IMR-90 (cell line): Measurements from ENCODE around the gene C16orf90.

Experiments
- BHLHE40 ChIP-seq: fragments of 150-350 bp; IDR thresholded peaks from 2 replicates; pipeline ENCODE4 v1.6.1; 2016; ENCODE audit warnings: mild to moderate bottlenecking, low read depth, low read length
- CEBPB ChIP-seq: IDR thresholded peaks from 2 replicates; pipeline ENCODE4 v1.6.1; 2012; ENCODE audit warnings: low read depth, low read length, improper control_type of control experiment
- CHD1 ChIP-seq: IDR thresholded peaks from 2 replicates; pipeline ENCODE4 v1.6.1; 2012; ENCODE audit warnings: low read depth, low read length, improper control_type of control experiment
- ELK1 ChIP-seq: fragments of 150-350 bp; IDR thresholded peaks from 2 replicates; pipeline ENCODE4 v1.6.1; 2016; ENCODE audit warnings: low read depth, mild to moderate bottlenecking, low read length, moderate library complexity, borderline replicate concordance
- FOS ChIP-seq: fragments of 150-350 bp; IDR thresholded peaks from 2 replicates; pipeline ENCODE4 v1.6.1; 2016; ENCODE audit warnings: low read depth, low read length
- MAZ ChIP-seq: IDR thresholded peaks from 2 replicates; pipeline ENCODE4 v1.6.1; 2012; ENCODE audit warnings: low read depth, mild to moderate bottlenecking, low read length, improper control_type of control experiment, moderate library complexity, borderline replicate concordance
- MXI1 ChIP-seq: IDR thresholded peaks from 2 replicates; pipeline ENCODE4 v1.6.1; 2012; ENCODE audit warnings: low read depth, mild to moderate bottlenecking, low read length, moderate library complexity, borderline replicate concordance
- POLR2A ChIP-seq: IDR thresholded peaks from 2 replicates; pipeline ENCODE4 v1.6.1; 2012; ENCODE audit warnings: mild to moderate bottlenecking, low read depth, low read length
- RAD21 ChIP-seq: IDR thresholded peaks from 2 replicates; pipeline ENCODE4 v1.6.1; 2012; ENCODE audit warnings: low read length, improper control_type of control experiment
- RCOR1 ChIP-seq: IDR thresholded peaks from 2 replicates; pipeline ENCODE4 v1.6.1; 2012; ENCODE audit warnings: mild to moderate bottlenecking, low read length, improper control_type of control experiment; ENCODE audit not compliant: insufficient replicate concordance
- RFX5 ChIP-seq: IDR thresholded peaks from 2 replicates; pipeline ENCODE4 v1.8.0; 2012; ENCODE audit warnings: low read depth, mild to moderate bottlenecking, low read length, moderate library complexity
- SMC3 ChIP-seq: fragments of 150-350 bp; IDR thresholded peaks from 2 replicates; pipeline ENCODE4 v1.6.1; 2016; ENCODE audit warnings: low read depth, mild to moderate bottlenecking, antibody characterized with exemption, low read length, moderate library complexity
- TF ChIP-seq, protein P1 (sequence below): conservative IDR thresholded peaks from 2 replicates; pipeline ENCODE4 v1.5.1; 2012; ENCODE audit warnings: mild to moderate bottlenecking, low read depth, low read length, improper control_type of control experiment
- TF ChIP-seq, protein P2 (sequence below): fragments of 150-350 bp; IDR thresholded peaks from 2 replicates; pipeline ENCODE4 v1.6.1; 2017; ENCODE audit warnings: mild to moderate bottlenecking, antibody characterized with exemption, low read length, low read depth

DNA sequence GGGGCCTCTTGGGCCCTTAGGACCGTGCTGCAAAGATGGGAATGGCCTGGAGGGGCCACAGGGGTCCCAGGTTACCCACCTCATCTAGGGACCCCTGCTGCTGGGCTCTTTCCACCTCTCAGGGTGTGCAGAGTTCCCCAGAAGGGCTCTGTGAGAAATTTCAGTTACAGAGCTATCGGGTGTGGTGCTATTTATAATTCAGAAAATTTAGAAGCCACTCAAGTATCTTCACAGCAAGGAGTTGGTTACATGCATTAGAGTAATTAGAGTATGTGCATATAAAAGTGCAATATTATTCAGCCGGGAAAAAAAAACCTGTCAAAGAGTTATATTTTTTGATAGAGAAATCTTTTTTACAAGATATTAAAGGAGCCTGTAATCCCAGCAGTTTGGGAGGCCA, 18.9 kb downstream of the C16orf90 start:
- no peak for TF ChIP-seq MAZ
- TF ChIP-seq, protein P1, sequence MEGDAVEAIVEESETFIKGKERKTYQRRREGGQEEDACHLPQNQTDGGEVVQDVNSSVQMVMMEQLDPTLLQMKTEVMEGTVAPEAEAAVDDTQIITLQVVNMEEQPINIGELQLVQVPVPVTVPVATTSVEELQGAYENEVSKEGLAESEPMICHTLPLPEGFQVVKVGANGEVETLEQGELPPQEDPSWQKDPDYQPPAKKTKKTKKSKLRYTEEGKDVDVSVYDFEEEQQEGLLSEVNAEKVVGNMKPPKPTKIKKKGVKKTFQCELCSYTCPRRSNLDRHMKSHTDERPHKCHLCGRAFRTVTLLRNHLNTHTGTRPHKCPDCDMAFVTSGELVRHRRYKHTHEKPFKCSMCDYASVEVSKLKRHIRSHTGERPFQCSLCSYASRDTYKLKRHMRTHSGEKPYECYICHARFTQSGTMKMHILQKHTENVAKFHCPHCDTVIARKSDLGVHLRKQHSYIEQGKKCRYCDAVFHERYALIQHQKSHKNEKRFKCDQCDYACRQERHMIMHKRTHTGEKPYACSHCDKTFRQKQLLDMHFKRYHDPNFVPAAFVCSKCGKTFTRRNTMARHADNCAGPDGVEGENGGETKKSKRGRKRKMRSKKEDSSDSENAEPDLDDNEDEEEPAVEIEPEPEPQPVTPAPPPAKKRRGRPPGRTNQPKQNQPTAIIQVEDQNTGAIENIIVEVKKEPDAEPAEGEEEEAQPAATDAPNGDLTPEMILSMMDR: no peak
- TF ChIP-seq CEBPB: no peak
- no peak for TF ChIP-seq POLR2A
- TF ChIP-seq SMC3: no peak
- TF ChIP-seq, protein P2, sequence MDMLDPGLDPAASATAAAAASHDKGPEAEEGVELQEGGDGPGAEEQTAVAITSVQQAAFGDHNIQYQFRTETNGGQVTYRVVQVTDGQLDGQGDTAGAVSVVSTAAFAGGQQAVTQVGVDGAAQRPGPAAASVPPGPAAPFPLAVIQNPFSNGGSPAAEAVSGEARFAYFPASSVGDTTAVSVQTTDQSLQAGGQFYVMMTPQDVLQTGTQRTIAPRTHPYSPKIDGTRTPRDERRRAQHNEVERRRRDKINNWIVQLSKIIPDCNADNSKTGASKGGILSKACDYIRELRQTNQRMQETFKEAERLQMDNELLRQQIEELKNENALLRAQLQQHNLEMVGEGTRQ: no peak
- no peak for TF ChIP-seq CHD1
- no peak for TF ChIP-seq ELK1
- TF ChIP-seq RFX5: no peak
- TF ChIP-seq BHLHE40: no peak
- TF ChIP-seq RAD21: no peak
- no peak for TF ChIP-seq RCOR1
- TF ChIP-seq MXI1: no peak
- TF ChIP-seq FOS: no peak
